ENCODE results near the gene ASB5.

Gene ASB5

GRCh38 chr4:176277162-176277904 lies 8.3 kb upstream of the ASB5 start:
- DNase-seq (ENCODE audit: low spot score): peak; percentile 38
- TF ChIP-seq CTCF (IDR thresholded peaks at IDR 0.05; ENCODE audit: extremely low read depth, missing control alignments): peak; percentile 29

GRCh38 chr4:176276710-176277109 lies 7.7 kb upstream of the ASB5 start:
- DNase-seq (ENCODE audit: low spot score): no peak
- TF ChIP-seq CTCF (IDR thresholded peaks at IDR 0.05; ENCODE audit: extremely low read depth, missing control alignments): no peak

GRCh38 chr4:176274441-176274840 lies 5.4 kb upstream of the ASB5 start:
- no peak for DNase-seq (ENCODE audit: low spot score)
- TF ChIP-seq CTCF (IDR thresholded peaks at IDR 0.05; ENCODE audit: extremely low read depth, missing control alignments): no peak

- TF ChIP-seq CTCF (IDR thresholded peaks at IDR 0.05; ENCODE audit: extremely low read depth, missing control alignments): no peak
- no peak for DNase-seq (ENCODE audit: low spot score)
These were observed 4.7 kb upstream of the ASB5 start for GRCh38 chr4:176273736-176274135.

- DNase-seq (ENCODE audit: low spot score): no peak
- no peak for TF ChIP-seq CTCF (IDR thresholded peaks at IDR 0.05; ENCODE audit: extremely low read depth, missing control alignments)
These were observed 3.8 kb upstream of the ASB5 start for GRCh38 chr4:176272799-176273198.

GRCh38 chr4:176271749-176272148 lies 2.7 kb upstream of the ASB5 start:
- no peak for TF ChIP-seq CTCF (IDR thresholded peaks at IDR 0.05; ENCODE audit: extremely low read depth, missing control alignments)
- DNase-seq (ENCODE audit: low spot score): no peak

- TF ChIP-seq CTCF (IDR thresholded peaks at IDR 0.05; ENCODE audit: extremely low read depth, missing control alignments): no peak
- DNase-seq (ENCODE audit: low spot score): no peak
These were observed 1.6 kb upstream of the ASB5 start for GRCh38 chr4:176270669-176271068.

Measured in GM20000 (cell line).